AG09319 (cell line): ENCODE data around the gene LHX1.

Source experiments
- DNase-seq: peaks from one replicate; pipeline ENCODE4 v3.0.0-alpha.2; 2010; ENCODE audit warnings: low read depth; ENCODE audit errors: extremely low read depth
- TF ChIP-seq, protein P1 (sequence below): IDR thresholded peaks from 2 replicates; pipeline ENCODE4 v1.5.1; 2011; ENCODE audit warnings: low read depth, mild to moderate bottlenecking, inconsistent platforms, low read length, moderate library complexity

The LHX1 gene

DNA sequence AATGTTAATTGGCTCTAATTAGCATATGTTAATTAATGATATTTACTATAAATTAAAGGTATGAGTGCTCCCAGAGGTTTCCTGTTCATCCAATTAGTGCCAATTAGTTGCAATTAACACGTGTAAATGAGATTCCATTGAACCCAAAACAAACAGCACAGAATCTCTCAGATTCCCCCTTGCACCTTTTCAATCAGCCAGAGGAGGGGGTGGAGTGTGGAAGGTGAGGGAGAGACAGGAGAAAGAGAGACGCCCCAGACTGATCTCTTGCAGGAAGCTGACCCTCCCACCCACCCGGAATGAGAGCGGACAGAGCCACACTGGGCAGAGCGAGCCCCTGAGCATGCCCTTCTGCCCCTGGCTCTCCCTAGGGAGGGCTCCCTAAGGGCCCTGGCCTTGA is 24.1 kb upstream of the LHX1 start:
- no peak for DNase-seq
- TF ChIP-seq, protein P1, sequence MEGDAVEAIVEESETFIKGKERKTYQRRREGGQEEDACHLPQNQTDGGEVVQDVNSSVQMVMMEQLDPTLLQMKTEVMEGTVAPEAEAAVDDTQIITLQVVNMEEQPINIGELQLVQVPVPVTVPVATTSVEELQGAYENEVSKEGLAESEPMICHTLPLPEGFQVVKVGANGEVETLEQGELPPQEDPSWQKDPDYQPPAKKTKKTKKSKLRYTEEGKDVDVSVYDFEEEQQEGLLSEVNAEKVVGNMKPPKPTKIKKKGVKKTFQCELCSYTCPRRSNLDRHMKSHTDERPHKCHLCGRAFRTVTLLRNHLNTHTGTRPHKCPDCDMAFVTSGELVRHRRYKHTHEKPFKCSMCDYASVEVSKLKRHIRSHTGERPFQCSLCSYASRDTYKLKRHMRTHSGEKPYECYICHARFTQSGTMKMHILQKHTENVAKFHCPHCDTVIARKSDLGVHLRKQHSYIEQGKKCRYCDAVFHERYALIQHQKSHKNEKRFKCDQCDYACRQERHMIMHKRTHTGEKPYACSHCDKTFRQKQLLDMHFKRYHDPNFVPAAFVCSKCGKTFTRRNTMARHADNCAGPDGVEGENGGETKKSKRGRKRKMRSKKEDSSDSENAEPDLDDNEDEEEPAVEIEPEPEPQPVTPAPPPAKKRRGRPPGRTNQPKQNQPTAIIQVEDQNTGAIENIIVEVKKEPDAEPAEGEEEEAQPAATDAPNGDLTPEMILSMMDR: no peak

DNA sequence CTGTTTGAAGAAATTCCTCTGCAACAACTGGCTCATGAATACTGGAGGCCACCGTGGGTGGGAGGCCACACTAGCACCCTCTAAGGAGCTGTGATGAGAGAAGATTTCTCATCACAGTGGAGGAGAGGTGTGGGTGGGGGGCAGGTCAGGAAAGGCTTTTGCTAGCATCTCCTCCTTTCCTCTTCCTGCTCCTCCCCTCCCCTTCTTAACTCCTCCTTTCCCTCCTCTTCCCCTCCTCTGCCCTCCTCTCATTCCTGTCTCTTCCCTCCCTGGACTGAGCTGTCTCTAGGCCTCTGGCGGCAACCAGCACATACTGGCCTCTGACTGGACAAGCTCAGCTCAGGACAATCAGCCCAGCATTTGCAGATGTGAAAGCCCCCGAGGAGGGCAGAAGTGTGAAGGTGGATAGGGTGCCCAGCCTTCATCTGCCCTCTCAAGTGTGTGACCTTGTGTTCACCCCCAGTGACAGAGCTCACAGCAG is 19.0 kb upstream of the LHX1 start:
- DNase-seq: no peak
- TF ChIP-seq, protein P1: no peak

DNA sequence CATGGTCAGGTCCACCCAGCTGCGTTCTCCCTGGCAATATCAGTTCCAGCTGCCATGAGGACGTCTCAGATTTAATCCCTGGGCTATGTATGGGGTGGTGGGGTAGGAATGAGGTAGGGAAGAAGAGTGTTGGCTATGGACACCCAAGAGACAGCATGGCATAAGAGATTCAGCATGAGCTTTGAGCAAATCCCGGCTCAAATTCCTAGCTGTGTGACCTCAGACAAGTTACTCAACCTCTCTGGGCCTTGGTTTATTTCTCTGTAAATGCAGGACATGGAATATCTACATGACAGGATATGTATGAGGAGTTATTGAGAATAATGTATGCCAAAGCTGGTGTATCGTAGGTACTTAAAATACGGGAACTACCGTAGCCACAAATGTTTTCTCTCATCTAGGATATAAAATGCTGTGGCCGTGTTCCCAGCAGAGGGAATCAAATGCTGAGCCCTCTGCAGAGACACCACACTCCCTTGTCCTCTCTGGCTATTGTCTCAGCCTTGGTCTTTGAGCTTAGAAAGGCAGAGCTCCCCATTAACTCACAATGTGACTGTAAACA is 17.8 kb upstream of the LHX1 start:
- TF ChIP-seq, protein P1: no peak
- no peak for DNase-seq

DNA sequence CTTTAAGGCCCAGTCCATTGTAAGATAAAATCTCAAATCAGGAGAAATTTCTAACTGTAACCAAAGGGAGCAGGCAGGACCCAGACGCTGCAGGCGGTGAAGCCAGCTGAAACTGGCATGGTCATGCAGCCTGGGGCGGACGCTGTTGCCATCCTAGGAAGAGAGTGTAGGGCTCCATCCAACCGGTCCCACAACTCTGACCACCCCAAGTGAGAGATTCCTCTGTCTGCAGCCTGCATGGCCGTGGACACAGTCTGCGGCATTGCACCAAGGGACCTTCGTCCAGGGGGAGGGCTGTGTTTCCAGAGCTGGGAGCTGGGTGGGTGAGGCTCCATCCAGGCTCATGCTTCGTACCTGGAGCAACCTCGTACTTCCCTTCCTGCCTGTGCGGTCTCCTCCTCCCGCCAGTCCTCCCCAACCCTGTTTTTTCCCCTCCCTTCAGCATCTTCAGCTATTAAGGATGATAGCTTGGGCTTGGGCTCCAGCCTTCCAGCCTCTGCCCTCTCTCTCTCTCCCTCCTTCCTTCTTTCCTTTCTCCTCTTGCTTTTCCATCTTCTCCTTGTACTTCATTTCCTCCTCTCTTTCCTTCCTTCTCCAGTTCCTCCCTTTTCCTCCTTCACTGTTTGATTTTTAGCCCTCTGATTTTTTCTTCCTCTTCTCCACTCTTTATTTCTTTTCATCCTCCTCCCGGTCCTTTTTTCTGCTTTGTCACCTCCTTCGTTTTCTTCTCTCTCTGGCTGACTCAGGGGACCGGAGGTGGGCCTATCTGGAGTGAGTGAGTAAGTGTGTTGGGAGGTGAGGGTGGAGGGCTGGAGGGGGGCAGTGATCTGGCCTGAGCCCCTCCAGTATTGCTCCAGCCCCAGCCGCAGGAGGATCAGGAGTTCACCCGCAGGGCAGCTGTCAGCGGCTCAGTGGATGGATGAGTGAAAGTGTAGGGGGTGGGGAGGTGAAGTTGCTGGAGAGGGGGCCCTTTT is 17.0 kb upstream of the LHX1 start:
- no peak for DNase-seq
- TF ChIP-seq, protein P1: no peak

DNA sequence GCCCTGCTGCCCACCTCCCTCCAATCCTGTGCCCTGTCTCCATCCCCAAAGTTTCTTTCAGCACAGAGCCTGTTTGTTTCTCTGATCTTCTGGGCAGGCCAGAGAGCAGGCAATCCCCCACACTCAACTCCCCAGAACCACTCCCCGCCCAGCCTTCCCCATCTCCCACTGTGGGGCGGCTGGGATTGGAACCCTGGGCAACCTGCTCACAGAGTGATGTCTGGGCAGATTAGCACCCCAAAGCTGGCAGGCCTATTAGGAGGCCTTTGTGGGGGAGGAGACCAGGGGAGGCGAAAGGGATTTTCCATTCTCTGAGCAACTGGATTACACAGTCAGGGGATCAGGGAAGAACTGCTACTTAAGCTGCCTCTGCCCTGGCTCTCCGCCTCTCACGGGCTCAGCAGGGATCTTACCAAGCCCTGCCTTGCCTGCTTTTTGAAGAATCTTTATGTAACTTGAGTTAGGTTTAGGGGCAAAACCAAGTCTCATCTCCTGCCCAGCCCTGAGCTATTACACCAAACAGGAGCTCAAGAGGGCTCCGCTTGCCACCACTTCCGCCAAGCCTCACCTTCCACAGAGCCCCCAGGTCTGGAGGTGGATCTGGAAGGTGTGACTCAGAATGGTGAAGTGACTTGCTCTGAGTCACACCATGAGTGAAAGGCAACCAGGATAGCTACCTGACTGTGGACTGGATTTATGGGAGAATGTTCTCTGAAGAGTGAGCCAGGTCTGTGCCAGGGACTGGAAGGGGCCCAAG is 16.0 kb upstream of the LHX1 start:
- TF ChIP-seq, protein P1: no peak

DNA sequence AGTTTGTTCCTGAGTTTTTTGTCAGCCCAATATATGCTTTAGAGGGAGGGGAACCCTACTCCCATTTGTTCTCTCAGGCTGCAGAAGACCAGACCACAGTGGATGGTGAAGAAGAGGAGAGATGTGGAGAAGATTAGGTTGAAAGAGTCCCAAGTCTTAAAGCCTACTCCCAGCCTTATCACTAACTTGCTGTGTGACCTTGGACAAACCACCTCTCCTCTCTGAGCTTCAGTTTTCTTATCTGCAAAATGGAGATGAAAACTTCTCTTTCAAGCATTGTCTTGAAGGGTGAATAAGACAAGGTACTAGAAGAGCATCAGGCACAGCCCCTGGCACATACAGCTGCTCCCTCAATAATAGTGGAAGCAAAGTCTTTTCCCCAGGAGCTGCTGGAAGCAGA is 15.1 kb upstream of the LHX1 start:
- TF ChIP-seq, protein P1: no peak
- no peak for DNase-seq

More for the DNA sequence above, 16.0 kb upstream of the LHX1 start:
- no peak for DNase-seq
